Endothelial cell of umbilical vein (primary cell): Measurements from ENCODE around the gene DIAPH3. TPM values are rescaled to one million over a fixed set of nuclear protein-coding genes. Genes with fewer than 3 reads are reported as not detected.

Source experiments
- BruUV-seq: library from RNA; stranded (reverse); fragments of 400-500 nt; replicated peaks from 2 replicates; lab custom pipeline; 2021; lab: Mats Ljungman, UMichigan
- CTCF ChIA-PET: fragments of 300-600, 350-600 bp; sonication (Branson Sonifier 250); formaldehyde crosslinking; loops from one replicate; lab custom pipeline; 2021; ENCODE audit warnings: antibody characterized with exemption, inconsistent platforms; lab: Charles Lee
- POLR2A ChIA-PET: fragments of 300-600, 350-600 bp; sonication (Branson Sonifier 250); formaldehyde crosslinking; loops from one replicate; lab custom pipeline; 2021; ENCODE audit warnings: antibody characterized with exemption, inconsistent platforms; lab: Charles Lee
- DNase-seq: peaks from one replicate; pipeline ENCODE4 v3.0.0-alpha.2; 2011; ENCODE audit warnings: low read depth, low spot score
- FAIRE-seq: peaks from 2 replicates; lab custom pipeline; 2011; peaks lifted over from hg19 to GRCh38; lab: Jason Lieb, UNC
- H2AFZ ChIP-seq: 2 replicates; pipeline ENCODE4 v1.6.0; 2012; ENCODE audit warnings: low read depth, low read length, control low read depth, inconsistent platforms
- H3K27ac ChIP-seq: 2 replicates; pipeline ENCODE4 v1.5.1; 2011; ENCODE audit warnings: low read depth, mild to moderate bottlenecking, control low read depth, low read length, moderate library complexity; ENCODE audit not compliant: insufficient read depth
- H3K27me3 ChIP-seq, 2 experiments: 2 replicates each; pipeline versions ENCODE4 v1.6.0 to v1.6.1; 2011; ENCODE audit warnings: low read length in 2 of 2, mixed read lengths in 1 of 2; ENCODE audit not compliant: control insufficient read depth in 2 of 2, insufficient read depth in 2 of 2
- H3K36me3 ChIP-seq, 2 experiments: 2 replicates in 1 of 2; 3 replicates in 1 of 2; pipeline ENCODE4 v1.5.1; 2011; ENCODE audit warnings: low read length in 2 of 2, mild to moderate bottlenecking in 1 of 2, moderate library complexity in 1 of 2; ENCODE audit not compliant: control insufficient read depth in 2 of 2, insufficient read depth in 2 of 2; ENCODE audit errors: extremely low read depth in 1 of 2
- H3K4me1 ChIP-seq: 3 replicates; pipeline ENCODE4 v1.5.1; 2011; ENCODE audit warnings: mild to moderate bottlenecking, low read length; ENCODE audit not compliant: control insufficient read depth, insufficient read depth; ENCODE audit errors: extremely low read depth
- H3K4me2 ChIP-seq: 2 replicates; pipeline ENCODE4 v1.6.1; 2011; ENCODE audit warnings: low read length, control low read depth, mixed read lengths; ENCODE audit not compliant: insufficient read depth
- H3K4me3 ChIP-seq, 3 experiments: fragments of 200-600 bp in 1 of 3; sonication (generic), shearing (Covaris generic) in 1 of 3; replicated peaks in 1 of 3; 2 replicates each; pipeline ENCODE4 v1.5.1; 2011 to 2016; ENCODE audit warnings: control low read depth in 3 of 3, low read length in 3 of 3, mild to moderate bottlenecking in 2 of 3, inconsistent platforms in 1 of 3, low read depth in 1 of 3, moderate library complexity in 1 of 3; ENCODE audit not compliant: insufficient read depth in 1 of 3
- H3K79me2 ChIP-seq: 2 replicates; pipeline ENCODE4 v1.6.0; 2012; ENCODE audit warnings: low read length, inconsistent platforms; ENCODE audit not compliant: control insufficient read depth, insufficient read depth
- H3K9ac ChIP-seq: replicated peaks from 2 replicates; pipeline ENCODE3; 2011; ENCODE audit warnings: low read length, control low read depth; ENCODE audit not compliant: insufficient read depth; ENCODE audit errors: extremely low read depth
- H3K9me1 ChIP-seq: replicated peaks from 3 replicates; pipeline ENCODE4 v1.6.0; 2011; ENCODE audit warnings: mild to moderate bottlenecking, low read length; ENCODE audit not compliant: control insufficient read depth, insufficient read depth; ENCODE audit errors: extremely low read depth
- H3K9me3 ChIP-seq: replicated peaks from 2 replicates; pipeline ENCODE4 v1.5.1; 2012; ENCODE audit warnings: low read length, inconsistent platforms; ENCODE audit not compliant: control insufficient read depth, insufficient read depth
- H4K20me1 ChIP-seq: replicated peaks from 2 replicates; pipeline ENCODE3; 2011; ENCODE audit warnings: mild to moderate bottlenecking, low read length; ENCODE audit not compliant: control insufficient read depth, insufficient read depth; ENCODE audit errors: extremely low read depth
- EZH2 ChIP-seq: IDR thresholded peaks from 2 replicates; pipeline ENCODE4 v1.6.1; 2012; ENCODE audit warnings: borderline replicate concordance, low read depth, mild to moderate bottlenecking, moderate library complexity, low read length, inconsistent platforms; ENCODE audit not compliant: severe bottlenecking
- GATA2 ChIP-seq: IDR thresholded peaks from 2 replicates; pipeline ENCODE4 v1.7.0; 2011; ENCODE audit warnings: low read depth, mild to moderate bottlenecking, moderate library complexity, mixed read lengths, low read length; ENCODE audit not compliant: insufficient read length, insufficient read depth
- JUN ChIP-seq: IDR thresholded peaks from 2 replicates; pipeline ENCODE4 v1.6.1; 2011; ENCODE audit warnings: borderline replicate concordance, low read depth; ENCODE audit not compliant: insufficient read length, insufficient read depth
- POLR2AphosphoS5 ChIP-seq: IDR thresholded peaks from 2 replicates; pipeline ENCODE4 v1.6.1; 2012; ENCODE audit warnings: low read depth, mild to moderate bottlenecking, control low read depth, low read length, moderate library complexity; ENCODE audit not compliant: insufficient read depth
- dilution Hi-C: fragments of 300-500 bp; cut with MboI; formaldehyde crosslinking; loops from one replicate; pipeline ENCODE4 v1.15.0; 2019; ENCODE audit warnings: low sequenced_read_pairs; ENCODE audit not compliant: extremely low pct_ligation_motif_present
- intact Hi-C: fragments of 100-400 bp; cut with micrococcal nuclease; formaldehyde crosslinking; loops from one replicate; pipeline ENCODE4 v1.10.0; 2022
- polyA plus RNA-seq, 4 experiments: library from polyadenylated mRNA; depleted of rRNA in 3 of 4; stranded (reverse) in 3 of 4; unstranded in 1 of 4; fragments of >200 nt; gene quantifications; 2 replicates each; pipeline versions ENCODE4 v1.2.1 to v1.2.3, GENCODE V29; 2011 to 2012; ENCODE audit warnings: missing spikeins in 1 of 4
- total RNA-seq: library from RNA; stranded (reverse); gene quantifications from 2 replicates; pipeline ENCODE4 v1.2.3, GENCODE V29; 2021
- TF ChIP-seq, protein P1 (sequence below), 2 donors: IDR thresholded peaks; 1 replicate in 1 of 2; 2 replicates in 1 of 2; pipeline ENCODE4 v1.5.1; 2011; ENCODE audit warnings: low read length in 2 of 2, mild to moderate bottlenecking in 2 of 2, moderate library complexity in 2 of 2, control low read depth in 1 of 2, inconsistent platforms in 1 of 2, low read depth in 1 of 2; ENCODE audit not compliant: insufficient read depth in 1 of 2; ENCODE audit errors: extremely low read depth in 1 of 2

DIAPH3 gene
- total and polyA plus RNA-seq, 2 donors (not counting 3 experiments of a cell fraction or from before 2014, with no cell fraction given) = 9.9 to 44.0 TPM

- ChIA-PET CTCF (no interaction called here), POLR2A (no interaction called here)
- no peak for TF ChIP-seq EZH2
- no peak for TF ChIP-seq JUN
- TF ChIP-seq POLR2AphosphoS5 = no peak
- no peak for DNase-seq
- H3K9ac ChIP-seq = no peak overlapping the region
- peaks cover 4% of the 10 kb centered on the region for H3K4me1 ChIP-seq
- H3K9me1 ChIP-seq = peaks cover 3% of the 10 kb centered on the region
- H3K27me3 ChIP-seq = no peaks in the 10 kb centered on the region
- BruUV-seq = no TSS peak
- H3K4me3 ChIP-seq = no peak overlapping the region
- no peak overlapping the region for H3K4me2 ChIP-seq
- no peak overlapping the region for H2AFZ ChIP-seq
- FAIRE-seq = no peak
- H3K27ac ChIP-seq = no peak overlapping the region
- no peaks in the 10 kb centered on the region for H4K20me1 ChIP-seq
- no peaks in the 10 kb centered on the region for H3K36me3 ChIP-seq
- dilution Hi-C loops = no loop called here
- H3K79me2 ChIP-seq = no peaks in the 10 kb centered on the region
- no peaks in the 10 kb centered on the region for H3K9me3 ChIP-seq
- intact Hi-C loops = no loop called here
Observed at GRCh38 chr13:59700281-59700680, 463.4 kb downstream of the DIAPH3 start.

DNA sequence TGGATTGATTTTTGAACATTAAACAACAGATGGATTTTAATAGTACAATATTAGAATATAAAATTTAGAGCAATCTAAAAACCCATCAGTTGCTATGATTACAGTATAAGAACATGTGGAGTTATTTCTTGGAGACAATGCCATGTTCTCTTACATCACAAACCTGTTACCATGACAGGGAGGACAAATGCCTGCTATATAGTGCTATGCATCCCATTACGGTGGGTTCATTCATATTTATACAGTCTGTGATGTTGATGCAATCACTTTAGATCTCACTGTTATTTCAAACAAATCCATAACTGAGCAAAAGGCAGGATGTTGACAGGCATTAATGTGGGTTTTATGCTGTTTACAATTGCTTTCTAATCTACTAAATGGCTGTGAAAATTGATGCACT lies 467.5 kb downstream of the DIAPH3 start:
- Histone ChIP-seq H3K27ac (no peak overlapping the region), H3K27me3 (no peaks in the 10 kb centered on the region), H3K4me2 (no peak overlapping the region), H3K36me3 (no peaks in the 10 kb centered on the region), H3K9ac (no peak overlapping the region), H3K79me2 (no peaks in the 10 kb centered on the region), H3K4me1 (peaks cover 4% of the 10 kb centered on the region), H2AFZ (no peak overlapping the region), H4K20me1 (no peaks in the 10 kb centered on the region), H3K4me3 (no peak overlapping the region), H3K9me3 (no peaks in the 10 kb centered on the region), H3K9me1 (peaks cover under 1% of the 10 kb centered on the region)
- intact Hi-C loops = no loop called here
- DNase-seq (no peak), FAIRE-seq (no peak)
- no TSS peak for BruUV-seq
- dilution Hi-C loops = no loop called here
- TF ChIP-seq GATA2 (no peak), POLR2AphosphoS5 (no peak), JUN (no peak), EZH2 (no peak)
- TF ChIP-seq, protein P1, sequence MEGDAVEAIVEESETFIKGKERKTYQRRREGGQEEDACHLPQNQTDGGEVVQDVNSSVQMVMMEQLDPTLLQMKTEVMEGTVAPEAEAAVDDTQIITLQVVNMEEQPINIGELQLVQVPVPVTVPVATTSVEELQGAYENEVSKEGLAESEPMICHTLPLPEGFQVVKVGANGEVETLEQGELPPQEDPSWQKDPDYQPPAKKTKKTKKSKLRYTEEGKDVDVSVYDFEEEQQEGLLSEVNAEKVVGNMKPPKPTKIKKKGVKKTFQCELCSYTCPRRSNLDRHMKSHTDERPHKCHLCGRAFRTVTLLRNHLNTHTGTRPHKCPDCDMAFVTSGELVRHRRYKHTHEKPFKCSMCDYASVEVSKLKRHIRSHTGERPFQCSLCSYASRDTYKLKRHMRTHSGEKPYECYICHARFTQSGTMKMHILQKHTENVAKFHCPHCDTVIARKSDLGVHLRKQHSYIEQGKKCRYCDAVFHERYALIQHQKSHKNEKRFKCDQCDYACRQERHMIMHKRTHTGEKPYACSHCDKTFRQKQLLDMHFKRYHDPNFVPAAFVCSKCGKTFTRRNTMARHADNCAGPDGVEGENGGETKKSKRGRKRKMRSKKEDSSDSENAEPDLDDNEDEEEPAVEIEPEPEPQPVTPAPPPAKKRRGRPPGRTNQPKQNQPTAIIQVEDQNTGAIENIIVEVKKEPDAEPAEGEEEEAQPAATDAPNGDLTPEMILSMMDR (IDR thresholded peaks at IDR 0.05; ENCODE audit: extremely low read depth in 1 of 2, insufficient read depth in 1 of 2, low read depth in 1 of 2, low read length in 2 of 2) = no peak
- POLR2A ChIA-PET = no interaction called here
- CTCF ChIA-PET = interaction anchor here (1.1 kb wide), 1 partner anchor 14 kb away, joined by 3 read pairs; no protein-coding TSS in a partner anchor
